Activated naive CD4-positive, alpha-beta T cell treated with anti-CD3 and anti-CD28 coated beads, Interleukin-2, amount 50 U/mL, for 72 hours (primary cell): ENCODE measurements around the gene SPATS2L. TPM values are rescaled to one million over a fixed set of nuclear protein-coding genes. Genes with fewer than 3 reads are reported as not detected.

Source experiments
- ATAC-seq, 2 donors: fragments of 150-1000 bp; cut with Tn5 transposase; 2 replicates each; pipeline ENCODE4 v1.10.0; 2021; ENCODE audit warnings: mild to moderate bottlenecking in 2 of 2, moderate library complexity in 2 of 2
- DNase-seq, 2 donors: peaks; one replicate each; pipeline ENCODE4 v3.0.0; 2021 to 2022; ENCODE audit warnings: low spot score in 2 of 2
- H3K27ac Mint-ChIP-seq, 2 donors: one replicate each; pipeline ENCODE4 v1.8.0; 2022; ENCODE audit warnings: mild to moderate bottlenecking in 2 of 2, mixed read lengths in 2 of 2
- H3K36me3 Mint-ChIP-seq, 2 donors: one replicate each; pipeline ENCODE4 v1.8.0; 2022; ENCODE audit warnings: mixed read lengths in 2 of 2
- H3K9me3 Mint-ChIP-seq, 2 donors: one replicate each; pipeline ENCODE4 v1.8.0; 2022; ENCODE audit warnings: mixed read lengths in 2 of 2
- total RNA-seq, 2 donors: library from RNA; stranded (reverse); gene quantifications; one replicate each; pipeline ENCODE4 v1.2.3, GENCODE V29; 2022

The SPATS2L gene
- total RNA-seq, 2 donors from 2014 or later, result 3.9 to 27.7 TPM

GRCh38 chr2:200466425-200467418 is 160.2 kb downstream of the SPATS2L start:
- H3K9me3 Mint-ChIP-seq, result no peaks in the 10 kb centered on the region
- ATAC-seq, result peak; percentile 87 to 95
- peak in 1 of 2 donors; percentile 58 for DNase-seq
- peak overlapping the region; percentile 82 to 92 for H3K27ac Mint-ChIP-seq
- H3K36me3 Mint-ChIP-seq, result peaks cover 0 to 19% of the 10 kb centered on the region in 2 donors

- DNase-seq (no peak), ATAC-seq (no peak)
- Mint-ChIP-seq H3K27ac (peak overlapping the region; percentile 82 to 92), H3K36me3 (peaks cover 0 to 12% of the 10 kb centered on the region in 2 donors), H3K9me3 (no peaks in the 10 kb centered on the region)
These were observed 161.6 kb downstream of the SPATS2L start for GRCh38 chr2:200467806-200468681.

- Mint-ChIP-seq H3K27ac (no peak overlapping the region), H3K9me3 (no peaks in the 10 kb centered on the region), H3K36me3 (peaks cover 0 to 12% of the 10 kb centered on the region in 2 donors)
- DNase-seq, result no peak
- ATAC-seq, result no peak
These were observed 163.3 kb downstream of the SPATS2L start for GRCh38 chr2:200469708-200470211.

- Mint-ChIP-seq H3K27ac (no peak overlapping the region), H3K9me3 (no peaks in the 10 kb centered on the region)
- no peak for ATAC-seq
These were observed 163.7 kb downstream of the SPATS2L start for GRCh38 chr2:200470230-200470629.

GRCh38 chr2:200471324-200471848 is 164.9 kb downstream of the SPATS2L start:
- H3K36me3 Mint-ChIP-seq, result peaks cover 0 to 12% of the 10 kb centered on the region in 2 donors
- no peaks in the 10 kb centered on the region for H3K9me3 Mint-ChIP-seq
- DNase-seq (no peak), ATAC-seq (peak in 1 of 2 donors; percentile 55)
- peak overlapping the region; percentile 2 to 67 for H3K27ac Mint-ChIP-seq

More at GRCh38 chr2:200470230-200470629, 163.7 kb downstream of the SPATS2L start:
- peaks cover 0 to 12% of the 10 kb centered on the region in 2 donors for H3K36me3 Mint-ChIP-seq
- no peak for DNase-seq

- DNase-seq, result no peak
- Mint-ChIP-seq H3K27ac (no peak overlapping the region), H3K36me3 (peaks cover 0 to 11% of the 10 kb centered on the region in 2 donors), H3K9me3 (no peaks in the 10 kb centered on the region)
- ATAC-seq, result no peak
These were observed 165.6 kb downstream of the SPATS2L start for GRCh38 chr2:200471928-200472645.

GRCh38 chr2:200472853-200473464 is 166.5 kb downstream of the SPATS2L start:
- Mint-ChIP-seq H3K9me3 (no peaks in the 10 kb centered on the region), H3K27ac (no peak overlapping the region), H3K36me3 (peaks cover 0 to 5% of the 10 kb centered on the region in 2 donors)
- DNase-seq (no peak), ATAC-seq (no peak)

- DNase-seq (no peak), ATAC-seq (no peak)
- H3K9me3 Mint-ChIP-seq, result no peaks in the 10 kb centered on the region
- H3K27ac Mint-ChIP-seq, result no peak overlapping the region
- H3K36me3 Mint-ChIP-seq, result peaks cover 0 to 5% of the 10 kb centered on the region in 2 donors
These were observed 169.3 kb downstream of the SPATS2L start for GRCh38 chr2:200475795-200476194.

- no peaks in the 10 kb centered on the region for H3K9me3 Mint-ChIP-seq
- H3K27ac Mint-ChIP-seq, result no peak overlapping the region
- ATAC-seq (no peak), DNase-seq (no peak)
- no peaks in the 10 kb centered on the region for H3K36me3 Mint-ChIP-seq
These were observed 170.3 kb downstream of the SPATS2L start for GRCh38 chr2:200476836-200477235.

- ATAC-seq (no peak), DNase-seq (no peak)
- H3K36me3 Mint-ChIP-seq, result no peaks in the 10 kb centered on the region
- H3K9me3 Mint-ChIP-seq, result no peaks in the 10 kb centered on the region
- no peak overlapping the region for H3K27ac Mint-ChIP-seq
These were observed 171.2 kb downstream of the SPATS2L start for GRCh38 chr2:200477667-200478131.

GRCh38 chr2:200479692-200480265 is 173.3 kb downstream of the SPATS2L start:
- ATAC-seq (peak in 1 of 2 donors; percentile 24), DNase-seq (no peak)
- H3K27ac Mint-ChIP-seq, result no peak overlapping the region
- no peaks in the 10 kb centered on the region for H3K36me3 Mint-ChIP-seq
- H3K9me3 Mint-ChIP-seq, result no peaks in the 10 kb centered on the region

GRCh38 chr2:200482194-200482593 is 175.7 kb downstream of the SPATS2L start:
- DNase-seq (no peak), ATAC-seq (no peak)
- H3K27ac Mint-ChIP-seq, result no peak overlapping the region
- no peaks in the 10 kb centered on the region for H3K9me3 Mint-ChIP-seq
- no peaks in the 10 kb centered on the region for H3K36me3 Mint-ChIP-seq

- ATAC-seq, result peak; percentile 54 to 63
- Mint-ChIP-seq H3K27ac (no peak overlapping the region), H3K9me3 (no peaks in the 10 kb centered on the region), H3K36me3 (no peaks in the 10 kb centered on the region)
- DNase-seq, result peak in 1 of 2 donors; percentile 28
These were observed 177.3 kb downstream of the SPATS2L start for GRCh38 chr2:200483729-200484198.

- no peaks in the 10 kb centered on the region for H3K9me3 Mint-ChIP-seq
- no peaks in the 10 kb centered on the region for H3K36me3 Mint-ChIP-seq
- H3K27ac Mint-ChIP-seq, result no peak overlapping the region
- no peak for ATAC-seq
- no peak for DNase-seq
These were observed 178.4 kb downstream of the SPATS2L start for GRCh38 chr2:200484934-200485333.

GRCh38 chr2:200486529-200486928 is 180.0 kb downstream of the SPATS2L start:
- DNase-seq (no peak), ATAC-seq (no peak)
- Mint-ChIP-seq H3K36me3 (peaks cover 0 to 7% of the 10 kb centered on the region in 2 donors), H3K9me3 (no peaks in the 10 kb centered on the region), H3K27ac (no peak overlapping the region)
